ENCODE data around the gene LRMDA.
A peak's percentile ranks its signal among the peaks of the same experiment; 100 is the strongest.

The LRMDA gene

GRCh38 chr10:75512203-75512933 lies 80.9 kb downstream of the LRMDA start (continued):
- no peak for TF ChIP-seq ZNF501 (tag by site-specific recombination; IDR thresholded peaks at IDR 0.05)
- TF ChIP-seq, protein P1, sequence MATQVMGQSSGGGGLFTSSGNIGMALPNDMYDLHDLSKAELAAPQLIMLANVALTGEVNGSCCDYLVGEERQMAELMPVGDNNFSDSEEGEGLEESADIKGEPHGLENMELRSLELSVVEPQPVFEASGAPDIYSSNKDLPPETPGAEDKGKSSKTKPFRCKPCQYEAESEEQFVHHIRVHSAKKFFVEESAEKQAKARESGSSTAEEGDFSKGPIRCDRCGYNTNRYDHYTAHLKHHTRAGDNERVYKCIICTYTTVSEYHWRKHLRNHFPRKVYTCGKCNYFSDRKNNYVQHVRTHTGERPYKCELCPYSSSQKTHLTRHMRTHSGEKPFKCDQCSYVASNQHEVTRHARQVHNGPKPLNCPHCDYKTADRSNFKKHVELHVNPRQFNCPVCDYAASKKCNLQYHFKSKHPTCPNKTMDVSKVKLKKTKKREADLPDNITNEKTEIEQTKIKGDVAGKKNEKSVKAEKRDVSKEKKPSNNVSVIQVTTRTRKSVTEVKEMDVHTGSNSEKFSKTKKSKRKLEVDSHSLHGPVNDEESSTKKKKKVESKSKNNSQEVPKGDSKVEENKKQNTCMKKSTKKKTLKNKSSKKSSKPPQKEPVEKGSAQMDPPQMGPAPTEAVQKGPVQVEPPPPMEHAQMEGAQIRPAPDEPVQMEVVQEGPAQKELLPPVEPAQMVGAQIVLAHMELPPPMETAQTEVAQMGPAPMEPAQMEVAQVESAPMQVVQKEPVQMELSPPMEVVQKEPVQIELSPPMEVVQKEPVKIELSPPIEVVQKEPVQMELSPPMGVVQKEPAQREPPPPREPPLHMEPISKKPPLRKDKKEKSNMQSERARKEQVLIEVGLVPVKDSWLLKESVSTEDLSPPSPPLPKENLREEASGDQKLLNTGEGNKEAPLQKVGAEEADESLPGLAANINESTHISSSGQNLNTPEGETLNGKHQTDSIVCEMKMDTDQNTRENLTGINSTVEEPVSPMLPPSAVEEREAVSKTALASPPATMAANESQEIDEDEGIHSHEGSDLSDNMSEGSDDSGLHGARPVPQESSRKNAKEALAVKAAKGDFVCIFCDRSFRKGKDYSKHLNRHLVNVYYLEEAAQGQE (tag by site-specific recombination; IDR thresholded peaks at IDR 0.05) = no peak
- TF ChIP-seq, protein P2, sequence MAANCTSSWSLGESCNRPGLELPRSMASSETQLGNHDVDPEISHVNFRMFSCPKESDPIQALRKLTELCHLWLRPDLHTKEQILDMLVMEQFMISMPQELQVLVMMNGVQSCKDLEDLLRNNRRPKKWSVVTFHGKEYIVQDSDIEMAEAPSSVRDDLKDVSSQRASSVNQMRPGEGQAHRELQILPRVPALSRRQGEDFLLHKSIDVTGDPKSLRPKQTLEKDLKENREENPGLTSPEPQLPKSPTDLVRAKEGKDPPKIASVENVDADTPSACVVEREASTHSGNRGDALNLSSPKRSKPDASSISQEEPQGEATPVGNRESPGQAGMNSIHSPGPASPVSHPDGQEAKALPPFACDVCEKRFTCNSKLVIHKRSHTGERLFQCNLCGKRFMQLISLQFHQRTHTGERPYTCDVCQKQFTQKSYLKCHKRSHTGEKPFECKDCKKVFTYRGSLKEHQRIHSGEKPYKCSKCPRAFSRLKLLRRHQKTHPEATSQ (tag by site-specific recombination; IDR thresholded peaks at IDR 0.05) = no peak
- 0 out of 2 replicates have a peak, but pooled peaks have one; percentile 43 for TF ChIP-seq KLF16 (tag by site-specific recombination; IDR thresholded peaks at IDR 0.05)
- TF ChIP-seq ZBTB8A (tag by site-specific recombination; IDR thresholded peaks at IDR 0.05) = peak; percentile 16; the same call in 1 of the 2 replicates
- peak; percentile 69 for TF ChIP-seq ZNF664 (tag by site-specific recombination; IDR thresholded peaks at IDR 0.05)
- TF ChIP-seq, protein P3, sequence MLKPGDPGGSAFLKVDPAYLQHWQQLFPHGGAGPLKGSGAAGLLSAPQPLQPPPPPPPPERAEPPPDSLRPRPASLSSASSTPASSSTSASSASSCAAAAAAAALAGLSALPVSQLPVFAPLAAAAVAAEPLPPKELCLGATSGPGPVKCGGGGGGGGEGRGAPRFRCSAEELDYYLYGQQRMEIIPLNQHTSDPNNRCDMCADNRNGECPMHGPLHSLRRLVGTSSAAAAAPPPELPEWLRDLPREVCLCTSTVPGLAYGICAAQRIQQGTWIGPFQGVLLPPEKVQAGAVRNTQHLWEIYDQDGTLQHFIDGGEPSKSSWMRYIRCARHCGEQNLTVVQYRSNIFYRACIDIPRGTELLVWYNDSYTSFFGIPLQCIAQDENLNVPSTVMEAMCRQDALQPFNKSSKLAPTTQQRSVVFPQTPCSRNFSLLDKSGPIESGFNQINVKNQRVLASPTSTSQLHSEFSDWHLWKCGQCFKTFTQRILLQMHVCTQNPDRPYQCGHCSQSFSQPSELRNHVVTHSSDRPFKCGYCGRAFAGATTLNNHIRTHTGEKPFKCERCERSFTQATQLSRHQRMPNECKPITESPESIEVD (tag by site-specific recombination; IDR thresholded peaks at IDR 0.05) = peak; percentile 80; the same call in 1 of the 2 replicates
- TF ChIP-seq ZNF830 (tag by site-specific recombination; IDR thresholded peaks at IDR 0.05; ENCODE audit: low read depth) = no peak
- TF ChIP-seq ZNF600 (tag by site-specific recombination; IDR thresholded peaks at IDR 0.05) = peak; percentile 84
- no peak for TF ChIP-seq ZNF654 (tag by site-specific recombination; IDR thresholded peaks at IDR 0.05; ENCODE audit: low read depth)
- peak; percentile 62 for TF ChIP-seq FEZF1 (tag by site-specific recombination; IDR thresholded peaks at IDR 0.05)
- no peak for TF ChIP-seq ZNF404 (tag by site-specific recombination; IDR thresholded peaks at IDR 0.05)
- no peak for TF ChIP-seq KLF8 (tag by site-specific recombination; IDR thresholded peaks at IDR 0.05)
- peak; percentile 49; the same call in 1 of the 2 replicates for TF ChIP-seq ZNF335 (tag by site-specific recombination; conservative IDR thresholded peaks at IDR 0.05)
- TF ChIP-seq ZFP37 (tag by site-specific recombination; IDR thresholded peaks at IDR 0.05) = no peak
- no peak for TF ChIP-seq ZNF514 (tag by site-specific recombination; IDR thresholded peaks at IDR 0.05)
- TF ChIP-seq ZEB2 (tag by site-specific recombination; IDR thresholded peaks at IDR 0.05) = peak; percentile 23; the same call in 1 of the 2 replicates
- no peak for TF ChIP-seq ATF2 (tag by site-specific recombination; IDR thresholded peaks at IDR 0.05; ENCODE audit: low read depth)
- TF ChIP-seq ZNF37A (tag by site-specific recombination; IDR thresholded peaks at IDR 0.05) = no peak
- TF ChIP-seq PRDM10 (tag by site-specific recombination; IDR thresholded peaks at IDR 0.05) = peak; percentile 49; the same call in 1 of the 2 replicates
- TF ChIP-seq ZNF433 (tag by site-specific recombination; IDR thresholded peaks at IDR 0.05; ENCODE audit: low read depth) = no peak
- TF ChIP-seq KLF1 (tag by site-specific recombination; IDR thresholded peaks at IDR 0.05) = 0 out of 2 replicates have a peak, but pooled peaks have one; percentile 20
- TF ChIP-seq ZNF768 (tag by site-specific recombination; IDR thresholded peaks at IDR 0.05) = no peak
- no peak for TF ChIP-seq ZNF548 (tag by site-specific recombination; IDR thresholded peaks at IDR 0.05)
- no peak for TF ChIP-seq ZNF133 (tag by site-specific recombination; IDR thresholded peaks at IDR 0.05)
- no peak; the same call in 1 of the 2 replicates for TF ChIP-seq KLF7 (tag by site-specific recombination; IDR thresholded peaks at IDR 0.05; ENCODE audit: borderline replicate concordance)
- TF ChIP-seq SP7 (tag by site-specific recombination; IDR thresholded peaks at IDR 0.05) = peak; percentile 76
- TF ChIP-seq MYNN (tag by site-specific recombination; IDR thresholded peaks at IDR 0.05; ENCODE audit: borderline replicate concordance) = no peak
- no peak for TF ChIP-seq ZNF121 (tag by site-specific recombination; IDR thresholded peaks at IDR 0.05)
